OCI-LY7 (cell line): ENCODE results near the gene IQCC. TPM values are rescaled to one million over a fixed set of nuclear protein-coding genes. Genes with fewer than 3 reads are reported as not detected.

ENCODE experiments used
- BruUV-seq: library from RNA; stranded (reverse); fragments of 400-500 nt; replicated peaks from 2 replicates; lab custom pipeline; 2021; lab: Mats Ljungman, UMichigan
- CTCF ChIA-PET: fragments of 300-600 bp; sonication (Branson Sonifier 250); formaldehyde crosslinking; loops from one replicate; lab custom pipeline; 2022; ENCODE audit warnings: antibody characterized with exemption; ENCODE audit not compliant: unreplicated experiment; lab: Charles Lee
- POLR2A ChIA-PET: fragments of 300-600 bp; sonication (Branson Sonifier 250); formaldehyde crosslinking; loops from one replicate; lab custom pipeline; 2022; ENCODE audit warnings: antibody characterized with exemption; lab: Charles Lee
- DNase-seq: peaks from one replicate; pipeline ENCODE4 v3.0.0-alpha.2; 2015; ENCODE audit warnings: low spot score
- H2AFZ ChIP-seq: fragments of 200-600 bp; sonication (generic), shearing (Covaris generic); 2 replicates; pipeline ENCODE4 v1.6.1; 2014; ENCODE audit warnings: mild to moderate bottlenecking, antibody characterized with exemption, low read length, moderate library complexity
- H3K27ac ChIP-seq: fragments of 200-600 bp; sonication (generic); 2 replicates; pipeline ENCODE4 v1.5.1; 2014; ENCODE audit warnings: mixed run types, low read depth, mild to moderate bottlenecking, moderate library complexity, low read length, inconsistent platforms; ENCODE audit not compliant: poor library complexity, severe bottlenecking
- H3K36me3 ChIP-seq: fragments of 200-600 bp; sonication (generic); 2 replicates; pipeline ENCODE4 v1.6.1; 2014; ENCODE audit warnings: mild to moderate bottlenecking, antibody characterized with exemption, low read length, moderate library complexity, mixed read lengths; ENCODE audit not compliant: insufficient read depth
- H3K4me1 ChIP-seq: fragments of 200-600 bp; sonication (generic); 2 replicates; pipeline ENCODE4 v1.5.1; 2014; ENCODE audit warnings: mild to moderate bottlenecking, low read length; ENCODE audit not compliant: insufficient read depth, poor library complexity, severe bottlenecking
- H3K4me2 ChIP-seq: fragments of 200-600 bp; sonication (generic); 2 replicates; pipeline ENCODE4 v1.6.1; 2014; ENCODE audit warnings: mild to moderate bottlenecking, low read length
- H3K4me3 ChIP-seq: fragments of 200-600 bp; sonication (generic); 2 replicates; pipeline ENCODE4 v1.5.1; 2014; ENCODE audit warnings: mild to moderate bottlenecking, low read depth, low read length; ENCODE audit not compliant: poor library complexity, severe bottlenecking
- H3K79me2 ChIP-seq: fragments of 200-600 bp; sonication (generic); 2 replicates; pipeline ENCODE4 v1.6.1; 2016; ENCODE audit warnings: low read depth, mild to moderate bottlenecking, low read length, moderate library complexity, mixed read lengths; ENCODE audit not compliant: insufficient read depth
- H3K9me2 ChIP-seq: fragments of 200-600 bp; sonication (generic); 2 replicates; pipeline ENCODE4 v1.6.1; 2016; ENCODE audit warnings: mild to moderate bottlenecking, low read length, mixed read lengths; ENCODE audit not compliant: insufficient read depth
- H3K9me3 ChIP-seq: fragments of 200-600 bp; sonication (generic); 2 replicates; pipeline ENCODE4 v1.6.1; 2014; ENCODE audit warnings: mild to moderate bottlenecking, mixed run types, low read length, mixed read lengths
- H4K20me1 ChIP-seq: fragments of 200-600 bp; sonication (generic); 2 replicates; pipeline ENCODE4 v1.6.1; 2014; ENCODE audit warnings: mild to moderate bottlenecking, antibody characterized with exemption, low read length, moderate library complexity, mixed read lengths; ENCODE audit not compliant: insufficient read depth
- CTCF ChIP-seq: fragments of 200-600 bp; sonication (generic); conservative IDR thresholded peaks from 2 replicates; pipeline ENCODE4 v1.5.1; 2014; ENCODE audit warnings: mild to moderate bottlenecking, antibody characterized with exemption, low read length, moderate library complexity, mixed read lengths
- EZH2phosphoT487 ChIP-seq: fragments of 200-600 bp; sonication (generic); IDR thresholded peaks from 2 replicates; pipeline ENCODE4 v1.6.1; 2018; ENCODE audit warnings: low read depth, borderline replicate concordance, mild to moderate bottlenecking, mixed run types, antibody characterized with exemption, low read length, moderate library complexity, mixed read lengths
- intact Hi-C: fragments of 100-400 bp; cut with micrococcal nuclease; formaldehyde crosslinking; loops from one replicate; pipeline ENCODE4 v1.10.0; 2022; ENCODE audit not compliant: unreplicated experiment
- total RNA-seq, 2 experiments: library from RNA; depleted of rRNA in 1 of 2; stranded (reverse); fragments of >200 nt in 1 of 2; shearing (Covaris generic) in 1 of 2; gene quantifications; 2 replicates each; pipeline ENCODE4 v1.2.3, GENCODE V29; 2014 to 2022

Gene IQCC
- total RNA-seq, 2 experiments from 2014 or later = 8.0 to 14.5 TPM

DNA sequence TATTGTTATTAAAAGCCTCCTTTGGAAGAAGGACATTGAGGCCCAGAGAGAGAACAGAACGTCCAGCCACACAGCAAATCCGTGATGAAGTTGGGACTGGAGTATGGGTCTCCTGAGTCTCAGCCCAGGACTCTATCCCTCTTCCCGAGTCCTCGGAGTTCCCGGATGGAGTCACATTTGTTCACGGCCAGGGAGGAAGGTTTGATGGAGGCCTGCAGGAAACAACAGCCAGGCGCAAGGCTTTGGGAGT lies 26.4 kb upstream of the IQCC start:
- H3K36me3 ChIP-seq = peaks cover 49% of the 10 kb centered on the region
- peak overlapping the region; percentile 72 for H3K4me2 ChIP-seq
- no peaks in the 10 kb centered on the region for H3K9me3 ChIP-seq
- H4K20me1 ChIP-seq = peaks cover 13% of the 10 kb centered on the region
- H3K4me1 ChIP-seq = peaks cover 28% of the 10 kb centered on the region
- no TSS peak for BruUV-seq
- ChIA-PET POLR2A (interaction anchor here (0.8 to 1.2 kb wide), 5 partner anchors 16 to 106 kb away, joined by 3 to 7 read pairs (median 3); no protein-coding TSS in a partner anchor), CTCF (interaction anchor here (1.5 kb wide), 1 partner anchor 71 kb away, joined by 6 read pairs; the partner anchor contains the start of gene KPNA6)
- intact Hi-C loops = no loop called here
- no peaks in the 10 kb centered on the region for H3K9me2 ChIP-seq
- DNase-seq = no peak
- H3K79me2 ChIP-seq = peaks cover 39% of the 10 kb centered on the region
- peak overlapping the region; percentile 65 for H3K27ac ChIP-seq
- no peak for TF ChIP-seq EZH2phosphoT487
- H3K4me3 ChIP-seq = peak overlapping the region; percentile 78
- peak overlapping the region; percentile 80 for H2AFZ ChIP-seq

DNA sequence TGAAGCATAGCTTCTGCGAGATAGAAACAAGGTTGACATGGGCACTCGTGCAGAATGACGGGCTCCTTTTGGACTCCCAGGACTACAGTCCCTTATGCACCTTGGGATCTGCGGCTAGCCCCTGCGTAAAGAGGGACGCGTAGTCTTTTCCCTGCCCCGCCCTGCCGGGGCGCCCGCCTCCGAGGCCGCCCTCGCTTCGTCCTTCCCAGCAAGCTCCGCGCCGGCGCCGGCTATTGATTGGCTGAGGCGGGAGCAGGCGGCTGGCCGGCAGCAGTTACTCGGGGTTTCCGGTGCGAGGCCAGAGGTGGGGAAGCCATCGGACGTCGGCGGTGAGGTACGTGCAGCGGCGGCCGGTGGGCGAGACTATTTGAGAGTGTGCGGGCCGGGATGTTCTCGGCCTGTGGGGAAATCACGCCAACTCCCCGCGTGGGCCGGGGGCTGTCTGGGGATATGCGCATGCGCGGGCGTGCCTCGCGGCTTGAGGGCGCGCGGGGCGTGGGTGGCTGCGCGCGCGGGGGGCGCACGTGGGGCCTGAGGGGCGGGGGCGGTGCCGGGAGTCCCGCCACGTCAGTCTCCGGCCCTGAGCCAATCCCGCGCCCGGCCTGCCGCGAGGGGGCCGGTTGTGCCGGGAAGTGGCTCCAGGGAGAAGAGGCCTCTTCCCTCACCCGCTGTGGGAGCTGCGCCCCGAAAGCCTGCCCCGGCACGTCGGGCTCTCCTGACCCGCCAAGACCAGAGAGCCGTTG lies 25.9 kb upstream of the IQCC start, which contains the start of gene TXLNA:
TXLNA (plus strand) TSS at position 233 of the 743 bp plus-strand sequence. CDS start 671 bp downstream, outside the sequence.
- intact Hi-C loops = loop anchor here (2.0 kb wide), 1 partner anchor 107 kb away; the partner anchor contains the start of gene TMEM39B
- Histone ChIP-seq H2AFZ (peak within 1 kb of the TSS; percentile 80), H3K27ac (peak within 1 kb of the TSS; percentile 65), H3K9me2 (no peaks in the 10 kb centered on the region), H3K4me1 (peaks cover 33% of the 10 kb centered on the region), H3K4me2 (peak within 1 kb of the TSS; percentile 72), H3K9me3 (no peaks in the 10 kb centered on the region), H3K79me2 (peaks cover 44% of the 10 kb centered on the region), H3K36me3 (peaks cover 49% of the 10 kb centered on the region), H3K4me3 (peak within 1 kb of the TSS; percentile 78), H4K20me1 (peaks cover 16% of the 10 kb centered on the region)
- ChIA-PET CTCF (interaction anchor here (0.6 to 1.5 kb wide), 2 partner anchors 72 to 223 kb away, joined by 3 to 6 read pairs; partner anchors contain the start of gene KPNA6), POLR2A (interaction anchor here (0.6 to 1.7 kb wide), 8 partner anchors 16 to 106 kb away, joined by 3 to 7 read pairs (median 4); partner anchors contain the start of gene IQCC)
- DNase-seq = peak; percentile 92
- TF ChIP-seq CTCF (no peak), EZH2phosphoT487 (no peak)
- BruUV-seq = no TSS peak

DNA sequence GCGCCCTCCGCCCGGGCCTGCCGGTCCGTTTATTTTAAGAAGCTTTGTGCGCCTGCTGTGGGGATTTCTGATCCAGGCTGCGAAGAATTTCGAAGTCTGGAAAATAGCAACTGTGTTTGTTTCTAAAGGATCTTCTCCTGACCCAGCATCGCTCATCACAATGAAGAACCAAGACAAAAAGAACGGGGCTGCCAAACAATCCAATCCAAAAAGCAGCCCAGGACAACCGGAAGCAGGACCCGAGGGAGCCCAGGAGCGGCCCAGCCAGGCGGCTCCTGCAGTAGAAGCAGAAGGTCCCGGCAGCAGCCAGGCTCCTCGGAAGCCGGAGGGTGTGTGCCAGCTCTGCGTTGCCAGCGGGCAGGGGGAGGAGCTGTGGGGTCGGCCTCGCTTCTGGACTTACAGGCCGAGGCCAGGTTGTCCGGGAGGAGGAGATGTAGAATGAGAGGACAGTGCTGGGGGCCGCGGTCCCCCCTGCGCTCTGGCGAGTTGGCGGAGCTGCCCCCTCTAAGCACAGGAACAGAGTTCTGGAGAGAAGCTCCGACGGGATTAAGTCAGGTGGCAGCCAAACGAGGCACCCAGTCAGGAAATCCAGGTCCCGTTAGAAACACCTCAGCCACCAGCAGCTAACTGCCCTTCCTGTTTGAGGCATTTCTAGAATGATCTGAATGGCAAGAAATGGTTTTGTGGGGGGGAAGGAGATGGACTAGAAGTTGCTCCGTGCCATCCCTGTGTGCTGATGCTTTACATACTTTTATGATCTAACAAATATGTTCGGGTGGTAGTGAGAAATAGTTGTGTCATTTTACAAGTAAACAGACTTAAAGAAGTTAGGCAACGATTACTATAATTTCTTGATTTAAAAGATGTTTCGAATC lies 25.0 kb upstream of the IQCC start:
- peaks cover 38% of the 10 kb centered on the region for H3K4me1 ChIP-seq
- peak; percentile 52 for DNase-seq
- H3K4me2 ChIP-seq = peak overlapping the region; percentile 72
- TF ChIP-seq CTCF = no peak
- no peak for TF ChIP-seq EZH2phosphoT487
- POLR2A ChIA-PET = interaction anchor here (1.4 to 1.7 kb wide), 2 partner anchors 26 to 68 kb away, joined by 4 to 6 read pairs; partner anchors contain the start of gene IQCC
- intact Hi-C loops = loop anchor here (2.0 kb wide), 1 partner anchor 108 kb away; the partner anchor contains the start of gene TMEM39B
- peaks cover 51% of the 10 kb centered on the region for H3K79me2 ChIP-seq
- H3K27ac ChIP-seq = peak overlapping the region; percentile 65
- peaks cover 16% of the 10 kb centered on the region for H4K20me1 ChIP-seq
- H2AFZ ChIP-seq = peak overlapping the region; percentile 80; the same call in 1 of the 2 replicates
- peak overlapping the region; percentile 78 for H3K4me3 ChIP-seq
- H3K9me3 ChIP-seq = no peaks in the 10 kb centered on the region
- H3K9me2 ChIP-seq = no peaks in the 10 kb centered on the region
- CTCF ChIA-PET = no interaction called here
- H3K36me3 ChIP-seq = peaks cover 49% of the 10 kb centered on the region
- BruUV-seq = no TSS peak
